HepG2 (cell line): ENCODE data around the gene ATXN2. TPM values are rescaled to one million over a fixed set of nuclear protein-coding genes. Genes with fewer than 3 reads are reported as not detected.
A peak's percentile ranks its signal among the peaks of the same experiment; 100 is the strongest.

ENCODE experiments used
- ATAC-seq: fragments of 200-7000 bp; cut with Tn5 transposase; 3 replicates; pipeline ENCODE4 v1.9.1; 2020; ENCODE audit warnings: mild to moderate bottlenecking, moderate library complexity
- BruUV-seq: library from RNA; stranded (reverse); fragments of 400-500 nt; replicated peaks from 2 replicates; lab custom pipeline; 2021; lab: Mats Ljungman, UMichigan
- CTCF ChIA-PET: fragments of 300-600 bp; formaldehyde crosslinking; extraction: SDS; loops from one replicate; lab custom pipeline; 2021; ENCODE audit warnings: low total read pairs, inconsistent platforms, low intra/inter-chr PET ratio; lab: Yijun Ruan, JAX
- POLR2A ChIA-PET: fragments of 350-600 bp; sonication (Branson Sonifier 250); formaldehyde crosslinking; loops from one replicate; lab custom pipeline; 2020; ENCODE audit warnings: antibody characterized with exemption, inconsistent platforms; lab: Yijun Ruan, JAX
- DNase-seq: peaks from one replicate; pipeline ENCODE4 v3.0.0-alpha.2; 2015; ENCODE audit warnings: low spot score
- FAIRE-seq: peaks from 3 replicates; lab custom pipeline; 2011; peaks lifted over from hg19 to GRCh38; lab: Jason Lieb, UNC
- H2AFZ ChIP-seq: one replicate; pipeline ENCODE4 v1.6.1; 2011; ENCODE audit warnings: low read length, inconsistent platforms
- H3K27ac ChIP-seq: fragments of 300-600 bp; 3 replicates; pipeline ENCODE4 v1.8.0; 2011; ENCODE audit warnings: mixed run types, mild to moderate bottlenecking, mixed read lengths, low read length, inconsistent platforms; ENCODE audit not compliant: insufficient read depth; ENCODE audit errors: extremely low read length
- H3K27me3 ChIP-seq, 2 experiments: fragments of 200-600 bp in 1 of 2; 2 replicates in 1 of 2; 3 replicates in 1 of 2; pipeline versions ENCODE4 v1.6.0 to v1.8.0; 2011; ENCODE audit warnings: low read length in 2 of 2, mild to moderate bottlenecking in 2 of 2, moderate library complexity in 2 of 2, inconsistent platforms in 1 of 2; ENCODE audit not compliant: insufficient read depth in 2 of 2, control insufficient read depth in 1 of 2
- H3K36me3 ChIP-seq, 2 experiments: fragments of 200-600 bp in 1 of 2; replicated peaks in 1 of 2; 2 replicates in 1 of 2; 3 replicates in 1 of 2; pipeline versions ENCODE4 v1.5.1 to v1.8.0; 2011; ENCODE audit warnings: low read length in 2 of 2, inconsistent platforms in 1 of 2; ENCODE audit not compliant: insufficient read depth in 2 of 2, control insufficient read depth in 1 of 2
- H3K4me1 ChIP-seq: 2 replicates; pipeline ENCODE4 v1.5.1; 2012; ENCODE audit warnings: low read length, inconsistent platforms; ENCODE audit not compliant: insufficient read depth
- H3K4me2 ChIP-seq: 2 replicates; pipeline ENCODE4 v1.6.0; 2011; ENCODE audit warnings: low read depth, low read length, inconsistent platforms
- H3K4me3 ChIP-seq, 3 experiments: fragments of 200-600 bp in 1 of 3; sonication (generic), shearing (Covaris generic) in 1 of 3; replicated peaks in 1 of 3; 2 replicates each; pipeline ENCODE4 v1.5.1; 2011 to 2016; ENCODE audit warnings: low read length in 3 of 3, inconsistent platforms in 2 of 3, low read depth in 2 of 3, mild to moderate bottlenecking in 2 of 3, control low read depth in 1 of 3, mixed read lengths in 1 of 3; ENCODE audit not compliant: insufficient read depth in 1 of 3
- H3K79me2 ChIP-seq: one replicate; pipeline ENCODE4 v1.6.1; 2011; ENCODE audit warnings: low read length, inconsistent platforms; ENCODE audit not compliant: insufficient read depth
- H3K9ac ChIP-seq: 2 replicates; pipeline ENCODE4 v1.6.0; 2011; ENCODE audit warnings: mild to moderate bottlenecking, low read depth, low read length, inconsistent platforms; ENCODE audit not compliant: insufficient read depth
- H3K9me3 ChIP-seq: 2 replicates; pipeline ENCODE4 v1.5.1; 2012; ENCODE audit warnings: mild to moderate bottlenecking, low read length
- H4K20me1 ChIP-seq: 2 replicates; pipeline ENCODE4 v1.6.0; 2011; ENCODE audit warnings: inconsistent platforms, mild to moderate bottlenecking, low read length, moderate library complexity; ENCODE audit not compliant: insufficient read depth
- ATAD3A ChIP-seq: sonication (generic); formaldehyde crosslinking; IDR thresholded peaks from 2 replicates; pipeline ENCODE4 v1.4.0; 2020; ENCODE audit warnings: missing genetic modification reagents
- KAT2B ChIP-seq: fragments of 150-350 bp; IDR thresholded peaks from 2 replicates; pipeline ENCODE4 v1.6.1; 2014; ENCODE audit warnings: low read depth, low read length, borderline replicate concordance
- KLF16 ChIP-seq, 2 experiments: sonication (generic) in 1 of 2; formaldehyde crosslinking in 1 of 2; IDR thresholded peaks; 2 replicates each; pipeline versions ENCODE4 v1.6.1 to v1.8.0; 2016 to 2023; ENCODE audit warnings: missing genetic modification reagents in 2 of 2, missing compliant biosample characterization in 1 of 2
- MAFK ChIP-seq, 2 experiments: IDR thresholded peaks in 1 of 2; conservative IDR thresholded peaks in 1 of 2; 2 replicates each; pipeline ENCODE4 v1.6.1; 2011; ENCODE audit warnings: improper control_type of control experiment in 2 of 2, low read length in 2 of 2
- RBFOX2 ChIP-seq: fragments of 200-400 bp; formaldehyde crosslinking; IDR thresholded peaks from 2 replicates; pipeline ENCODE4 v1.6.1; 2017; ENCODE audit warnings: low read depth, mild to moderate bottlenecking, low read length
- REST ChIP-seq, 2 experiments: IDR thresholded peaks; 2 replicates each; pipeline ENCODE4 v1.6.1; 2011 to 2012; ENCODE audit warnings: low read length in 2 of 2, borderline replicate concordance in 1 of 2, low read depth in 1 of 2, mild to moderate bottlenecking in 1 of 2, moderate library complexity in 1 of 2
- ZNF446 ChIP-seq: sonication (generic); formaldehyde crosslinking; IDR thresholded peaks from 2 replicates; pipeline ENCODE4 v1.5.0; 2020; ENCODE audit warnings: mild to moderate bottlenecking, missing genetic modification reagents
- WGBS: methylation state at CpG from one replicate; pipeline ENCODE4 v1.1.6; 2017; ENCODE audit warnings: low lambda C conversion rate; 5-methylcytosine and 5-hydroxymethylcytosine counted together
- in situ Hi-C: cut with HindIII; loops from 2 replicates; pipeline ENCODE4 v1.10.0; 2017; ENCODE audit warnings: low pct_unique_long_range_greater_than_20kb; ENCODE audit not compliant: extremely low pct_ligation_motif_present
- intact Hi-C: fragments of 100-400 bp; cut with micrococcal nuclease; formaldehyde crosslinking; loops from one replicate; pipeline ENCODE4 v1.10.0; 2022; ENCODE audit not compliant: unreplicated experiment
- polyA plus RNA-seq, 8 experiments: library from polyadenylated mRNA; depleted of rRNA in 3 of 8; stranded (reverse) in 7 of 8; unstranded in 1 of 8; fragments of >200 nt; fragmentation: Illumina TruSeq in 4 of 8; extraction: Trizol in 4 of 8; gene quantifications; 2 replicates each; pipeline versions ENCODE4 v1.2.1 to v1.2.3, GENCODE V29; 2011 to 2016; ENCODE audit warnings: low read depth in 4 of 8, missing spikeins in 1 of 8, mixed read lengths in 1 of 8; ENCODE audit not compliant: insufficient read depth in 1 of 8
- total RNA-seq, 5 experiments: library from RNA; depleted of rRNA; stranded (reverse); fragments of >200 nt; fragmentation: Illumina TruSeq; extraction: Trizol; gene quantifications; 2 replicates each; pipeline ENCODE4 v1.2.3, GENCODE V29; 2016; ENCODE audit warnings: low read depth in 1 of 5
- TF ChIP-seq, protein P1 (sequence below): IDR thresholded peaks from 2 replicates; pipeline ENCODE4 v1.6.1; 2016; ENCODE audit warnings: low read depth
- TF ChIP-seq, protein P2 (sequence below): sonication (generic); formaldehyde crosslinking; IDR thresholded peaks from 2 replicates; pipeline ENCODE4 v1.4.0; 2020; ENCODE audit warnings: low read depth, mild to moderate bottlenecking, missing genetic modification reagents

The ATXN2 gene
- total and polyA plus RNA-seq, 2 of the 13 experiments (the other 11 are each of a cell fraction or from before 2014, with no cell fraction given): 18.1 to 27.1 TPM

DNA sequence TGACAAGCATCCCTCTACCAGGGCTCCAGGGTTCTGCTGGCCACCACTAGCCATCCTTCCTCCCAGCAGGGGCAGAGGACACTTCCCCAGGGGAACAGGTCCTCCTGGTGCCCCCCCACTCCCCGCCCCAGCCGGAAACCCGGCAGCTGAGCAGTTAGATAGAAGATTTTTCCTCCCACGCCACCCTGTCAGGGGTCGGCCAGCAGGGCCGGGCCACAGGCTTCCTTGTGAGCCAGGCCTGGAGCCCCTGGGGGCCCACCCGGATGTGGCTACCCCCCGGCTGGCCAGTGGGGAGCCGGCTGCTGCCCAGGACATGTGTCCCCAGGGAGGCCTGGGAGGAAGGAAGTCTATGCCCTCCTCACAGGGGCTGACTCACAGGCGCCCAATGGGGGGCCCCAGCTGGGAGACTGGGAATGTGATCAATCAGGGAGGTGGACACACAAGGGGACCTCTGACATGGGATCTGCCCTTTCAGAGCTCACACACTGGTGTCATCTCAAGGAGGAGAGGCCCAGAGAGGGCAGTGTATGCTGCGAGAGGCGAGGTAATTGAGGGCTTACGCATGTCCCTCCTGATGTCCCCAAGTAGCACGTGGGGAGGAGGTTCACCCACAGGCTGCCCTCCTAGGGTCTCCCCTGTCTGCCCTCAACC is 189.2 kb downstream of the ATXN2 start:
- Histone ChIP-seq H3K79me2 (peaks cover 39% of the 10 kb centered on the region), H3K9ac (no peak overlapping the region), H2AFZ (no peak overlapping the region), H3K36me3 (peaks cover 0 to 9% of the 10 kb centered on the region in 2 experiments; a peak in 2 of 5 replicates), H3K9me3 (no peaks in the 10 kb centered on the region), H3K4me3 (no peak overlapping the region), H4K20me1 (peaks cover 40% of the 10 kb centered on the region), H3K4me1 (peaks cover 25% of the 10 kb centered on the region), H3K27me3 (no peaks in the 10 kb centered on the region; a peak in 1 of 5 replicates), H3K27ac (no peak overlapping the region), H3K4me2 (no peak overlapping the region)
- DNase-seq (no peak), ATAC-seq (no peak), FAIRE-seq (no peak)
- 92% methylated on average over 10 of the region's 14 CpGs for WGBS
- CTCF ChIA-PET: no interaction called here
- POLR2A ChIA-PET: no interaction called here
- in situ Hi-C loops (no loop called here), intact Hi-C loops (no loop called here)
- BruUV-seq: no TSS peak
- TF ChIP-seq REST (IDR thresholded peaks at IDR 0.05; ENCODE audit: borderline replicate concordance in 1 of 2, low read depth in 1 of 2, low read length in 2 of 2): no peak
- peak; percentile 37; the same call in 1 of the 2 replicates for TF ChIP-seq RBFOX2

- ChIA-PET CTCF (no interaction called here), POLR2A (no interaction called here)
- Histone ChIP-seq H3K9ac (no peak overlapping the region), H3K9me3 (no peaks in the 10 kb centered on the region), H4K20me1 (peaks cover 35% of the 10 kb centered on the region), H3K4me2 (no peak overlapping the region), H3K4me3 (no peak overlapping the region), H3K4me1 (peaks cover 29% of the 10 kb centered on the region), H2AFZ (no peak overlapping the region), H3K27me3 (no peaks in the 10 kb centered on the region; a peak in 1 of 5 replicates), H3K79me2 (peaks cover 34% of the 10 kb centered on the region), H3K36me3 (peaks cover 0 to 9% of the 10 kb centered on the region in 2 experiments; a peak in 2 of 5 replicates), H3K27ac (no peak overlapping the region)
- DNase-seq (no peak), FAIRE-seq (no peak), ATAC-seq (no peak)
- in situ Hi-C loops (no loop called here), intact Hi-C loops (no loop called here)
- TF ChIP-seq, protein P1, sequence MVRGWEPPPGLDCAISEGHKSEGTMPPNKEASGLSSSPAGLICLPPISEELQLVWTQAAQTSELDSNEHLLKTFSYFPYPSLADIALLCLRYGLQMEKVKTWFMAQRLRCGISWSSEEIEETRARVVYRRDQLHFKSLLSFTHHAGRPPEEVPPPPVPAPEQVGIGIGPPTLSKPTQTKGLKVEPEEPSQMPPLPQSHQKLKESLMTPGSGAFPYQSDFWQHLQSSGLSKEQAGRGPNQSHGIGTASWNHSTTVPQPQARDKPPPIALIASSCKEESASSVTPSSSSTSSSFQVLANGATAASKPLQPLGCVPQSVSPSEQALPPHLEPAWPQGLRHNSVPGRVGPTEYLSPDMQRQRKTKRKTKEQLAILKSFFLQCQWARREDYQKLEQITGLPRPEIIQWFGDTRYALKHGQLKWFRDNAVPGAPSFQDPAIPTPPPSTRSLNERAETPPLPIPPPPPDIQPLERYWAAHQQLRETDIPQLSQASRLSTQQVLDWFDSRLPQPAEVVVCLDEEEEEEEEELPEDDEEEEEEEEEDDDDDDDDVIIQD (CRISPR knock-in tag): no peak
- TF ChIP-seq, protein P2, sequence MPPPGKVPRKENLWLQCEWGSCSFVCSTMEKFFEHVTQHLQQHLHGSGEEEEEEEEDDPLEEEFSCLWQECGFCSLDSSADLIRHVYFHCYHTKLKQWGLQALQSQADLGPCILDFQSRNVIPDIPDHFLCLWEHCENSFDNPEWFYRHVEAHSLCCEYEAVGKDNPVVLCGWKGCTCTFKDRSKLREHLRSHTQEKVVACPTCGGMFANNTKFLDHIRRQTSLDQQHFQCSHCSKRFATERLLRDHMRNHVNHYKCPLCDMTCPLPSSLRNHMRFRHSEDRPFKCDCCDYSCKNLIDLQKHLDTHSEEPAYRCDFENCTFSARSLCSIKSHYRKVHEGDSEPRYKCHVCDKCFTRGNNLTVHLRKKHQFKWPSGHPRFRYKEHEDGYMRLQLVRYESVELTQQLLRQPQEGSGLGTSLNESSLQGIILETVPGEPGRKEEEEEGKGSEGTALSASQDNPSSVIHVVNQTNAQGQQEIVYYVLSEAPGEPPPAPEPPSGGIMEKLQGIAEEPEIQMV (CRISPR knock-in tag): no peak
- TF ChIP-seq ATAD3A (CRISPR knock-in tag) (no peak), ZNF446 (CRISPR knock-in tag) (no peak), KAT2B (no peak), KLF16 (CRISPR knock-in tag; IDR thresholded peaks at IDR 0.05) (no peak), MAFK (conservative IDR thresholded peaks at IDR 0.05 in 1 of 2, IDR thresholded peaks at IDR 0.05 in 1 of 2; ENCODE audit: low read length in 2 of 2) (peak in 1 of 2 experiments; percentile 18; a peak in 1 of 4 replicates)
- WGBS: 96% methylated on average over 9 of the region's 15 CpGs
- BruUV-seq: no TSS peak
Observed at GRCh38 chr12:111409403-111409779, 189.7 kb downstream of the ATXN2 start.
